ENCODE results near the gene LTA. TPM values are rescaled to one million over a fixed set of nuclear protein-coding genes. Genes with fewer than 3 reads are reported as not detected.

Gene LTA
- total and polyA plus RNA-seq, 2 experiments from 2014 or later = not detected

GRCh38 chr6:31621991-31622390, 49.9 kb downstream of the LTA start:
- Histone ChIP-seq H3K9me2 (ENCODE audit: insufficient read depth) (no peaks in the 10 kb centered on the region), H3K36me3 (ENCODE audit: low read depth) (peaks cover 39% of the 10 kb centered on the region), H3K4me3 (peak overlapping the region; percentile 95), H3K9ac (peak overlapping the region; percentile 99), H3K79me2 (ENCODE audit: insufficient read depth) (peaks cover 65% of the 10 kb centered on the region), H3K27me3 (replicated peaks; ENCODE audit: insufficient read depth) (no peaks in the 10 kb centered on the region), H3K9me3 (ENCODE audit: low read depth) (no peaks in the 10 kb centered on the region), H3F3A (ENCODE audit: insufficient read depth) (peaks cover 20% of the 10 kb centered on the region), H4K20me1 (ENCODE audit: insufficient read depth) (peaks cover 7% of the 10 kb centered on the region; the same call in 1 of the 2 replicates), H3K4me2 (ENCODE audit: unreplicated experiment) (peak overlapping the region; percentile 99), H3K27ac (peak overlapping the region; percentile 97), H2AFZ (no peak overlapping the region), H3K4me1 (ENCODE audit: insufficient read depth) (0 out of 2 replicates have a peak, but pooled peaks cover 14% of the 10 kb centered on the region)
- in situ Hi-C loops (cut with MboI) = no loop called here
- DNase-seq = peak; percentile 42
- no peak for TF ChIP-seq EZH2phosphoT487 (IDR thresholded peaks at IDR 0.05; ENCODE audit: insufficient read depth, low read depth)
- no peak for TF ChIP-seq EZH2 (IDR thresholded peaks at IDR 0.05; ENCODE audit: insufficient read depth, poor library complexity, severe bottlenecking)
- 14 to 18% methylated on average over 4 of the region's 4 CpGs for WGBS, 2 experiments (ENCODE audit: low coverage in 1 of 2, low lambda C conversion rate in 2 of 2, missing lambda C conversion rate in 2 of 2)

- Histone ChIP-seq H3K4me3 (peak overlapping the region; percentile 95), H3K4me1 (ENCODE audit: insufficient read depth) (0 out of 2 replicates have a peak, but pooled peaks cover 14% of the 10 kb centered on the region), H3K9ac (peak overlapping the region; percentile 99), H3K4me2 (ENCODE audit: unreplicated experiment) (peak overlapping the region; percentile 99), H3K9me3 (ENCODE audit: low read depth) (no peaks in the 10 kb centered on the region), H4K20me1 (ENCODE audit: insufficient read depth) (peaks cover 7% of the 10 kb centered on the region; the same call in 1 of the 2 replicates), H3K36me3 (ENCODE audit: low read depth) (peaks cover 46% of the 10 kb centered on the region), H2AFZ (no peak overlapping the region), H3K9me2 (ENCODE audit: insufficient read depth) (no peaks in the 10 kb centered on the region), H3F3A (ENCODE audit: insufficient read depth) (peaks cover 20% of the 10 kb centered on the region), H3K79me2 (ENCODE audit: insufficient read depth) (peaks cover 72% of the 10 kb centered on the region), H3K27me3 (replicated peaks; ENCODE audit: insufficient read depth) (no peaks in the 10 kb centered on the region), H3K27ac (peak overlapping the region; percentile 97; the same call in 1 of the 2 replicates)
- 63% methylated on average over 10 of the region's 10 CpGs for WGBS, 2 experiments (ENCODE audit: low coverage in 1 of 2, low lambda C conversion rate in 2 of 2, missing lambda C conversion rate in 2 of 2)
- DNase-seq = no peak
- in situ Hi-C loops (cut with MboI) = no loop called here
- no peak for TF ChIP-seq EZH2phosphoT487 (IDR thresholded peaks at IDR 0.05; ENCODE audit: insufficient read depth, low read depth)
- TF ChIP-seq EZH2 (IDR thresholded peaks at IDR 0.05; ENCODE audit: insufficient read depth, poor library complexity, severe bottlenecking) = no peak
Measured at GRCh38 chr6:31622684-31623091, 50.6 kb downstream of the LTA start.

Small RNA genes lying within 50 kb of the gene (small RNA-seq; reads per million reads assigned to genes)
- gene SNORA38 (ENCODE audit: low read depth, low replicate concordance) (2.9 reads per million, percentile 72 among the genes with 10 or more reads in this experiment), gene SNORD117 (ENCODE audit: low read depth, low replicate concordance) (21.9 reads per million, percentile 89 among the genes with 10 or more reads in this experiment), gene SNORD84 (ENCODE audit: low read depth, low replicate concordance) (not detected), gene UQCRHP1 (ENCODE audit: low read depth, low replicate concordance) (not detected)

Other genes starting within 250 kb of the LTA start
Only the 30 nearest of the 34 such genes appear.
- gene HLA-B, start 215.1 kb upstream of the LTA start, total RNA-seq (2014; rRNA removed; shearing (Covaris generic)) = 65.6 and 87.9 TPM in 2 replicates
- 186 and 192 TPM in 2 replicates for gene HLA-B, start 215.1 kb upstream of the LTA start, polyA plus RNA-seq (2016; fragmentation: Nextera tagmentation; extraction: Ambion mirVana)
- 24.0 and 42.6 TPM in 2 replicates for gene MICA, start 168.7 kb upstream of the LTA start, total RNA-seq (2014; rRNA removed; shearing (Covaris generic))
- 36.9 and 38.0 TPM in 2 replicates for gene MICA, start 168.7 kb upstream of the LTA start, polyA plus RNA-seq (2016; fragmentation: Nextera tagmentation; extraction: Ambion mirVana)
- gene MICB, start 74.1 kb upstream of the LTA start, total RNA-seq (2014; rRNA removed; shearing (Covaris generic)) = 4.1 and 4.9 TPM in 2 replicates
- 3.7 and 4.2 TPM in 2 replicates for gene MICB, start 74.1 kb upstream of the LTA start, polyA plus RNA-seq (2016; fragmentation: Nextera tagmentation; extraction: Ambion mirVana)
- not detected in 2 replicates for gene MCCD1, start 43.3 kb upstream of the LTA start, total RNA-seq (2014; rRNA removed; shearing (Covaris generic))
- gene MCCD1, start 43.3 kb upstream of the LTA start, polyA plus RNA-seq (2016; fragmentation: Nextera tagmentation; extraction: Ambion mirVana) = not detected in 2 replicates
- 319 and 415 TPM in 2 replicates for gene DDX39B, start 30.3 kb upstream of the LTA start, total RNA-seq (2014; rRNA removed; shearing (Covaris generic))
- gene DDX39B, start 30.3 kb upstream of the LTA start, polyA plus RNA-seq (2016; fragmentation: Nextera tagmentation; extraction: Ambion mirVana) = 197 and 204 TPM in 2 replicates
- 0.89 and 1.8 TPM in 2 replicates for gene ATP6V1G2, start 25.7 kb upstream of the LTA start, total RNA-seq (2014; rRNA removed; shearing (Covaris generic))
- gene ATP6V1G2, start 25.7 kb upstream of the LTA start, polyA plus RNA-seq (2016; fragmentation: Nextera tagmentation; extraction: Ambion mirVana) = 2.8 and 3.5 TPM in 2 replicates
- 20.4 and 22.9 TPM in 2 replicates for gene NFKBIL1, start 24.7 kb upstream of the LTA start, total RNA-seq (2014; rRNA removed; shearing (Covaris generic))
- gene NFKBIL1, start 24.7 kb upstream of the LTA start, polyA plus RNA-seq (2016; fragmentation: Nextera tagmentation; extraction: Ambion mirVana) = 12.3 and 15.0 TPM in 2 replicates
- not detected in 2 replicates for gene TNF, start 3.3 kb downstream of the LTA start, total RNA-seq (2014; rRNA removed; shearing (Covaris generic))
- gene TNF, start 3.3 kb downstream of the LTA start, polyA plus RNA-seq (2016; fragmentation: Nextera tagmentation; extraction: Ambion mirVana) = 0.11 TPM in 1 of 2 replicates, not detected in the other
- gene LTB, start 10.1 kb downstream of the LTA start, total RNA-seq (2014; rRNA removed; shearing (Covaris generic)) = not detected in 2 replicates
- gene LTB, start 10.1 kb downstream of the LTA start, polyA plus RNA-seq (2016; fragmentation: Nextera tagmentation; extraction: Ambion mirVana) = 0.23 TPM in 1 of 2 replicates, not detected in the other
- not detected in 2 replicates for gene LST1, start 14.0 kb downstream of the LTA start, total RNA-seq (2014; rRNA removed; shearing (Covaris generic))
- gene LST1, start 14.0 kb downstream of the LTA start, polyA plus RNA-seq (2016; fragmentation: Nextera tagmentation; extraction: Ambion mirVana) = not detected in 2 replicates
- not detected in 2 replicates for gene NCR3, start 20.7 kb downstream of the LTA start, total RNA-seq (2014; rRNA removed; shearing (Covaris generic))
- not detected in 2 replicates for gene NCR3, start 20.7 kb downstream of the LTA start, polyA plus RNA-seq (2016; fragmentation: Nextera tagmentation; extraction: Ambion mirVana)
- gene AIF1, start 42.9 kb downstream of the LTA start, total RNA-seq (2014; rRNA removed; shearing (Covaris generic)) = not detected in 2 replicates
- not detected in 2 replicates for gene AIF1, start 42.9 kb downstream of the LTA start, polyA plus RNA-seq (2016; fragmentation: Nextera tagmentation; extraction: Ambion mirVana)
- gene PRRC2A, start 48.4 kb downstream of the LTA start, total RNA-seq (2014; rRNA removed; shearing (Covaris generic)) = 46.0 and 50.5 TPM in 2 replicates
- 42.5 and 47.2 TPM in 2 replicates for gene PRRC2A, start 48.4 kb downstream of the LTA start, polyA plus RNA-seq (2016; fragmentation: Nextera tagmentation; extraction: Ambion mirVana)
- 161 and 198 TPM in 2 replicates for gene BAG6, start 80.4 kb downstream of the LTA start, total RNA-seq (2014; rRNA removed; shearing (Covaris generic))
- gene BAG6, start 80.4 kb downstream of the LTA start, polyA plus RNA-seq (2016; fragmentation: Nextera tagmentation; extraction: Ambion mirVana) = 88.2 and 90.8 TPM in 2 replicates
- gene APOM, start 83.6 kb downstream of the LTA start, total RNA-seq (2014; rRNA removed; shearing (Covaris generic)) = 0.76 and 3.3 TPM in 2 replicates
- gene APOM, start 83.6 kb downstream of the LTA start, polyA plus RNA-seq (2016; fragmentation: Nextera tagmentation; extraction: Ambion mirVana) = 5.6 and 5.9 TPM in 2 replicates
- 20.3 and 28.5 TPM in 2 replicates for gene C6orf47, start 88.5 kb downstream of the LTA start, total RNA-seq (2014; rRNA removed; shearing (Covaris generic))
- 19.4 and 19.5 TPM in 2 replicates for gene C6orf47, start 88.5 kb downstream of the LTA start, polyA plus RNA-seq (2016; fragmentation: Nextera tagmentation; extraction: Ambion mirVana)
- gene GPANK1, start 92.7 kb downstream of the LTA start, total RNA-seq (2014; rRNA removed; shearing (Covaris generic)) = 10.6 and 11.3 TPM in 2 replicates
- gene GPANK1, start 92.7 kb downstream of the LTA start, polyA plus RNA-seq (2016; fragmentation: Nextera tagmentation; extraction: Ambion mirVana) = 19.3 and 20.0 TPM in 2 replicates
- 186 and 256 TPM in 2 replicates for gene CSNK2B, start 93.8 kb downstream of the LTA start, total RNA-seq (2014; rRNA removed; shearing (Covaris generic))
- gene CSNK2B, start 93.8 kb downstream of the LTA start, polyA plus RNA-seq (2016; fragmentation: Nextera tagmentation; extraction: Ambion mirVana) = 224 and 229 TPM in 2 replicates
- 2.7 and 7.5 TPM in 2 replicates for gene LY6G5B, start 97.7 kb downstream of the LTA start, total RNA-seq (2014; rRNA removed; shearing (Covaris generic))
- 3.9 and 5.9 TPM in 2 replicates for gene LY6G5B, start 97.7 kb downstream of the LTA start, polyA plus RNA-seq (2016; fragmentation: Nextera tagmentation; extraction: Ambion mirVana)
- 1.7 TPM in 1 of 2 replicates, not detected in the other for gene LY6G5C, start 108.8 kb downstream of the LTA start, total RNA-seq (2014; rRNA removed; shearing (Covaris generic))
- gene LY6G5C, start 108.8 kb downstream of the LTA start, polyA plus RNA-seq (2016; fragmentation: Nextera tagmentation; extraction: Ambion mirVana) = 5.0 and 5.1 TPM in 2 replicates
- gene ABHD16A, start 131.0 kb downstream of the LTA start, total RNA-seq (2014; rRNA removed; shearing (Covaris generic)) = 54.0 and 59.9 TPM in 2 replicates
- gene ABHD16A, start 131.0 kb downstream of the LTA start, polyA plus RNA-seq (2016; fragmentation: Nextera tagmentation; extraction: Ambion mirVana) = 48.0 and 48.5 TPM in 2 replicates
- not detected in 2 replicates for gene LY6G6F, start 134.6 kb downstream of the LTA start, total RNA-seq (2014; rRNA removed; shearing (Covaris generic))
- not detected in 2 replicates for gene LY6G6F, start 134.6 kb downstream of the LTA start, polyA plus RNA-seq (2016; fragmentation: Nextera tagmentation; extraction: Ambion mirVana)
- gene LY6G6D, start 143.1 kb downstream of the LTA start, total RNA-seq (2014; rRNA removed; shearing (Covaris generic)) = not detected in 2 replicates
- gene LY6G6D, start 143.1 kb downstream of the LTA start, polyA plus RNA-seq (2016; fragmentation: Nextera tagmentation; extraction: Ambion mirVana) = not detected in 2 replicates
- gene LY6G6C, start 149.5 kb downstream of the LTA start, total RNA-seq (2014; rRNA removed; shearing (Covaris generic)) = not detected in 2 replicates
- not detected in 2 replicates for gene LY6G6C, start 149.5 kb downstream of the LTA start, polyA plus RNA-seq (2016; fragmentation: Nextera tagmentation; extraction: Ambion mirVana)
- not detected in 2 replicates for gene MPIG6B, start 151.1 kb downstream of the LTA start, total RNA-seq (2014; rRNA removed; shearing (Covaris generic))
- gene MPIG6B, start 151.1 kb downstream of the LTA start, polyA plus RNA-seq (2016; fragmentation: Nextera tagmentation; extraction: Ambion mirVana) = not detected in 2 replicates
- 76.6 and 93.3 TPM in 2 replicates for gene DDAH2, start 157.0 kb downstream of the LTA start, total RNA-seq (2014; rRNA removed; shearing (Covaris generic))
- 77.7 and 90.2 TPM in 2 replicates for gene DDAH2, start 157.0 kb downstream of the LTA start, polyA plus RNA-seq (2016; fragmentation: Nextera tagmentation; extraction: Ambion mirVana)
- gene CLIC1, start 164.2 kb downstream of the LTA start, total RNA-seq (2014; rRNA removed; shearing (Covaris generic)) = 447 and 576 TPM in 2 replicates
- 784 and 791 TPM in 2 replicates for gene CLIC1, start 164.2 kb downstream of the LTA start, polyA plus RNA-seq (2016; fragmentation: Nextera tagmentation; extraction: Ambion mirVana)
- 4.3 and 7.1 TPM in 2 replicates for gene MSH5, start 167.7 kb downstream of the LTA start, total RNA-seq (2014; rRNA removed; shearing (Covaris generic))
- gene MSH5, start 167.7 kb downstream of the LTA start, polyA plus RNA-seq (2016; fragmentation: Nextera tagmentation; extraction: Ambion mirVana) = 2.0 and 2.9 TPM in 2 replicates
- gene SAPCD1, start 190.4 kb downstream of the LTA start, total RNA-seq (2014; rRNA removed; shearing (Covaris generic)) = 2.5 TPM in 1 of 2 replicates, not detected in the other
- gene SAPCD1, start 190.4 kb downstream of the LTA start, polyA plus RNA-seq (2016; fragmentation: Nextera tagmentation; extraction: Ambion mirVana) = 0.85 and 1.3 TPM in 2 replicates
- gene VWA7, start 205.0 kb downstream of the LTA start, total RNA-seq (2014; rRNA removed; shearing (Covaris generic)) = 0.54 TPM in 1 of 2 replicates, not detected in the other
- gene VWA7, start 205.0 kb downstream of the LTA start, polyA plus RNA-seq (2016; fragmentation: Nextera tagmentation; extraction: Ambion mirVana) = 0.37 and 0.56 TPM in 2 replicates

All from GM23248 (cell line).